Measurements from ENCODE around the gene SGMS1. TPM values are rescaled to one million over a fixed set of nuclear protein-coding genes. Genes with fewer than 3 reads are reported as not detected.

Gene SGMS1
- polyA plus RNA-seq, 1 donor (not counting 4 experiments of a cell fraction or from before 2014, with no cell fraction given): 18.3 TPM

GRCh38 chr10:50417886-50418830 is 205.6 kb downstream of the SGMS1 start:
- DNase-seq (ENCODE audit: low read depth, low spot score): peak; percentile 32
- H3K4me3 ChIP-seq (ENCODE audit: control insufficient read depth in 2 of 3, extremely low read depth in 1 of 3, insufficient read depth in 2 of 3, low read depth in 1 of 3, low read length in 3 of 3): peak overlapping the region; percentile 52 to 100 (median 98)

GRCh38 chr10:50417486-50417885 is 206.3 kb downstream of the SGMS1 start:
- Histone ChIP-seq H3K9ac (ENCODE audit: control insufficient read depth, extremely low read depth, insufficient read depth, low read length) (peak overlapping the region; percentile 90), H2AFZ (ENCODE audit: control insufficient read depth, low read length) (peak overlapping the region; percentile 81), H4K20me1 (ENCODE audit: control insufficient read depth, extremely low read depth, insufficient read depth, low read length) (peaks cover 3% of the 10 kb centered on the region), H3K36me3 (ENCODE audit: control insufficient read depth in 2 of 2, extremely low read depth in 1 of 2, insufficient read depth in 2 of 2, low read length in 2 of 2) (no peaks in the 10 kb centered on the region), H3K79me2 (ENCODE audit: control insufficient read depth, insufficient read depth, low read length) (peaks cover 43% of the 10 kb centered on the region), H3K4me3 (ENCODE audit: control insufficient read depth in 2 of 3, extremely low read depth in 1 of 3, insufficient read depth in 2 of 3, low read depth in 1 of 3, low read length in 3 of 3) (peak overlapping the region; percentile 52 to 100 (median 98)), H3K9me1 (ENCODE audit: control insufficient read depth, extremely low read depth, insufficient read depth, low read length) (no peaks in the 10 kb centered on the region), H3K4me2 (ENCODE audit: control insufficient read depth, extremely low read depth, insufficient read depth, low read depth, low read length) (peak overlapping the region; percentile 90), H3K27ac (ENCODE audit: control insufficient read depth, insufficient read depth, low read length) (peak overlapping the region; percentile 92), H3K4me1 (ENCODE audit: control insufficient read depth, extremely low read depth, insufficient read depth, low read length) (peaks cover 19% of the 10 kb centered on the region), H3K9me3 (ENCODE audit: control insufficient read depth, low read depth, low read length) (no peaks in the 10 kb centered on the region), H3K27me3 (ENCODE audit: control insufficient read depth, extremely low read depth, insufficient read depth, low read length) (no peaks in the 10 kb centered on the region)
- DNase-seq (ENCODE audit: low read depth, low spot score) (no peak), FAIRE-seq (no peak)
- dilution Hi-C loops (cut with MboI; ENCODE audit: extremely low pct_ligation_motif_present, low sequenced_read_pairs): no loop called here
- TF ChIP-seq EZH2 (IDR thresholded peaks at IDR 0.05; ENCODE audit: low read length) (no peak), CTCF (optimal IDR thresholded peaks at IDR 0.05 in 1 of 3, IDR thresholded peaks at IDR 0.05 in 1 of 3, conservative IDR thresholded peaks at IDR 0.05 in 1 of 3; ENCODE audit: extremely low read depth in 1 of 3, insufficient read depth in 2 of 3, low read length in 3 of 3) (no peak)

More at GRCh38 chr10:50417886-50418830, 205.6 kb downstream of the SGMS1 start:
- Histone ChIP-seq H3K36me3 (ENCODE audit: control insufficient read depth in 2 of 2, extremely low read depth in 1 of 2, insufficient read depth in 2 of 2, low read length in 2 of 2) (no peaks in the 10 kb centered on the region), H4K20me1 (ENCODE audit: control insufficient read depth, extremely low read depth, insufficient read depth, low read length) (peaks cover 3% of the 10 kb centered on the region), H3K27ac (ENCODE audit: control insufficient read depth, insufficient read depth, low read length) (peak overlapping the region; percentile 92), H3K9me1 (ENCODE audit: control insufficient read depth, extremely low read depth, insufficient read depth, low read length) (no peaks in the 10 kb centered on the region), H3K9me3 (ENCODE audit: control insufficient read depth, low read depth, low read length) (no peaks in the 10 kb centered on the region), H3K4me2 (ENCODE audit: control insufficient read depth, extremely low read depth, insufficient read depth, low read depth, low read length) (peak overlapping the region; percentile 90), H3K4me1 (ENCODE audit: control insufficient read depth, extremely low read depth, insufficient read depth, low read length) (peaks cover 19% of the 10 kb centered on the region), H3K27me3 (ENCODE audit: control insufficient read depth, extremely low read depth, insufficient read depth, low read length) (no peaks in the 10 kb centered on the region), H3K79me2 (ENCODE audit: control insufficient read depth, insufficient read depth, low read length) (peaks cover 41% of the 10 kb centered on the region), H2AFZ (ENCODE audit: control insufficient read depth, low read length) (peak overlapping the region; percentile 81), H3K9ac (ENCODE audit: control insufficient read depth, extremely low read depth, insufficient read depth, low read length) (peak overlapping the region; percentile 90)
- no peak for TF ChIP-seq CTCF (optimal IDR thresholded peaks at IDR 0.05 in 1 of 3, IDR thresholded peaks at IDR 0.05 in 1 of 3, conservative IDR thresholded peaks at IDR 0.05 in 1 of 3; ENCODE audit: extremely low read depth in 1 of 3, insufficient read depth in 2 of 3, low read length in 3 of 3)
- dilution Hi-C loops (cut with MboI; ENCODE audit: extremely low pct_ligation_motif_present, low sequenced_read_pairs): no loop called here
- peak; percentile 39 for FAIRE-seq
